IMR-90 (cell line): ENCODE measurements around the gene CLSTN3.

Experiments
- CEBPB ChIP-seq: IDR thresholded peaks from 2 replicates; pipeline ENCODE4 v1.6.1; 2012; ENCODE audit warnings: low read depth, low read length, improper control_type of control experiment
- CTCF ChIP-seq: conservative IDR thresholded peaks from 2 replicates; pipeline ENCODE4 v1.5.1; 2012; ENCODE audit warnings: mild to moderate bottlenecking, low read depth, low read length, improper control_type of control experiment
- ELK1 ChIP-seq: fragments of 150-350 bp; IDR thresholded peaks from 2 replicates; pipeline ENCODE4 v1.6.1; 2016; ENCODE audit warnings: low read depth, mild to moderate bottlenecking, low read length, moderate library complexity, borderline replicate concordance
- POLR2A ChIP-seq: IDR thresholded peaks from 2 replicates; pipeline ENCODE4 v1.6.1; 2012; ENCODE audit warnings: mild to moderate bottlenecking, low read depth, low read length
- RAD21 ChIP-seq: IDR thresholded peaks from 2 replicates; pipeline ENCODE4 v1.6.1; 2012; ENCODE audit warnings: low read length, improper control_type of control experiment
- RCOR1 ChIP-seq: IDR thresholded peaks from 2 replicates; pipeline ENCODE4 v1.6.1; 2012; ENCODE audit warnings: mild to moderate bottlenecking, low read length, improper control_type of control experiment; ENCODE audit not compliant: insufficient replicate concordance
- SMC3 ChIP-seq: fragments of 150-350 bp; IDR thresholded peaks from 2 replicates; pipeline ENCODE4 v1.6.1; 2016; ENCODE audit warnings: low read depth, mild to moderate bottlenecking, antibody characterized with exemption, low read length, moderate library complexity

GRCh38 chr12:7205091-7205490, 74.9 kb downstream of the CLSTN3 start:
- TF ChIP-seq RAD21 (no peak), CTCF (no peak), POLR2A (no peak), CEBPB (no peak), SMC3 (no peak), RCOR1 (no peak), ELK1 (no peak)
